Measurements from ENCODE around the gene BRIP1.
"Not testable (repeated sequence)": the region's sequence is repeated elsewhere in the genome, so short reads cannot be mapped to it uniquely, and the experiment has no call there.

The BRIP1 gene

GRCh38 chr17:61867033-61867432 lies 3.7 kb upstream of the BRIP1 start:
- no peak for DNase-seq (ENCODE audit: low read depth, low spot score)

GRCh38 chr17:61863801-61864126 lies 436 bp upstream of the BRIP1 start:
- no peak for DNase-seq (ENCODE audit: low read depth, low spot score)

- DNase-seq (ENCODE audit: low read depth, low spot score), result no peak
Measured at GRCh38 chr17:61862105-61862574, 1.2 kb downstream of the BRIP1 start.

- not testable (repeated sequence) for DNase-seq (ENCODE audit: low read depth, low spot score)
Measured at GRCh38 chr17:61860397-61860796, 2.9 kb downstream of the BRIP1 start.

GRCh38 chr17:61856035-61856434 lies 7.3 kb downstream of the BRIP1 start:
- no peak for DNase-seq (ENCODE audit: low read depth, low spot score)

GRCh38 chr17:61852857-61853256 lies 10.5 kb downstream of the BRIP1 start:
- DNase-seq (ENCODE audit: low read depth, low spot score), result no peak

GRCh38 chr17:61849674-61850073 lies 13.7 kb downstream of the BRIP1 start:
- no peak for DNase-seq (ENCODE audit: low read depth, low spot score)

GRCh38 chr17:61848896-61849295 lies 14.4 kb downstream of the BRIP1 start:
- DNase-seq (ENCODE audit: low read depth, low spot score), result no peak

- no peak for DNase-seq (ENCODE audit: low read depth, low spot score)
Measured at GRCh38 chr17:61848247-61848646, 15.1 kb downstream of the BRIP1 start.

- DNase-seq (ENCODE audit: low read depth, low spot score), result no peak
Measured at GRCh38 chr17:61847659-61848058, 15.7 kb downstream of the BRIP1 start.

- DNase-seq (ENCODE audit: low read depth, low spot score), result no peak
Measured at GRCh38 chr17:61846761-61847375, 16.5 kb downstream of the BRIP1 start.

- no peak for DNase-seq (ENCODE audit: low read depth, low spot score)
Measured at GRCh38 chr17:61846088-61846487, 17.2 kb downstream of the BRIP1 start.

GRCh38 chr17:61843435-61843834 lies 19.9 kb downstream of the BRIP1 start:
- DNase-seq (ENCODE audit: low read depth, low spot score), result no peak

GRCh38 chr17:61842899-61843298 lies 20.4 kb downstream of the BRIP1 start:
- no peak for DNase-seq (ENCODE audit: low read depth, low spot score)

GRCh38 chr17:61839300-61839786 lies 24.0 kb downstream of the BRIP1 start:
- no peak for DNase-seq (ENCODE audit: low read depth, low spot score)

GRCh38 chr17:61837175-61838051 lies 25.9 kb downstream of the BRIP1 start:
- peak; percentile 20 for DNase-seq (ENCODE audit: low read depth, low spot score)

GRCh38 chr17:61836266-61837174 lies 26.8 kb downstream of the BRIP1 start:
- no peak for DNase-seq (ENCODE audit: low read depth, low spot score)

- no peak for DNase-seq (ENCODE audit: low read depth, low spot score)
Measured at GRCh38 chr17:61835606-61836005, 27.7 kb downstream of the BRIP1 start.

- DNase-seq (ENCODE audit: low read depth, low spot score), result no peak
Measured at GRCh38 chr17:61834610-61835009, 28.7 kb downstream of the BRIP1 start.

- no peak for DNase-seq (ENCODE audit: low read depth, low spot score)
Measured at GRCh38 chr17:61833536-61834193, 29.7 kb downstream of the BRIP1 start.

GRCh38 chr17:61832463-61832862 lies 30.9 kb downstream of the BRIP1 start:
- no peak for DNase-seq (ENCODE audit: low read depth, low spot score)
